ENCODE measurements around the gene C10orf67. TPM values are rescaled to one million over a fixed set of nuclear protein-coding genes. Genes with fewer than 3 reads are reported as not detected.

The C10orf67 gene
- total RNA-seq, 1 experiment from 2014 or later = not detected

DNA sequence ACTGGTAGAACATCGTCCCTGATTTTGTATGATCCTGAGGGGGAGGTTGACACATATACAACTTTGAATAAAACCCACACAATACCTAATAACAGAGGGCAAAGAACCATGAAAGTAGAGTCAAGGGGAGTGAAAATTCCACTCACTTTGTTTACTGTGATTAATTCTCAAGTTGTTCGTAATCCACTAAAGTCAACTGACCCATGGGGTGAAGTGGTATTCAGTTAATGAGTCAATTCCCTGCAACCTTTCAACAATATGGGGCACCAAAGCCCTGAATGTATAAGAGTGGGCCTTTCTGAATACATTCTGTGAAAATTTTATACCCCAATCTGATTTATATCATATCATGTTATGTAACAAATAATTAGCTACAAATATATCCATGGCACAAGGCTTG is 39.0 kb upstream of the C10orf67 start:
- no peak for TF ChIP-seq SIN3A (IDR thresholded peaks at IDR 0.05; ENCODE audit: borderline replicate concordance, insufficient read depth, low read depth, low read length)
- no peak for TF ChIP-seq TCF7L2 (IDR thresholded peaks at IDR 0.05; ENCODE audit: low read depth, low read length)
- intact Hi-C loops (cut with micrococcal nuclease; ENCODE audit: unreplicated experiment) (no loop called here), in situ Hi-C loops (cut with HindIII; ENCODE audit: low pct_unique_long_range_greater_than_20kb, low sequenced_read_pairs) (no loop called here)
- no TSS peak for BruUV-seq (replicated peaks)
- Histone ChIP-seq H3K27me3 (ENCODE audit: control insufficient read depth, insufficient read depth, low read length) (no peaks in the 10 kb centered on the region), H3K36me3 (ENCODE audit: control insufficient read depth, insufficient read depth, low read length) (no peaks in the 10 kb centered on the region), H3K27ac (ENCODE audit: low read length) (no peak overlapping the region), H3K4me1 (ENCODE audit: control insufficient read depth, insufficient read depth, low read length) (no peaks in the 10 kb centered on the region), H3K9me3 (ENCODE audit: control insufficient read depth, insufficient read depth, low read depth, low read length) (no peaks in the 10 kb centered on the region), H3K4me3 (ENCODE audit: low read depth in 2 of 2, low read length in 2 of 2) (no peak overlapping the region)
- ATAC-seq = no peak
- ChIA-PET CTCF (no interaction called here), POLR2A (no interaction called here)
- no peak for DNase-seq (ENCODE audit: low read depth, low spot score)

GRCh38 chr10:23381298-23382040 is 36.9 kb upstream of the C10orf67 start:
- Histone ChIP-seq H3K27ac (ENCODE audit: low read length) (no peak overlapping the region), H3K36me3 (ENCODE audit: control insufficient read depth, insufficient read depth, low read length) (no peaks in the 10 kb centered on the region), H3K4me1 (ENCODE audit: control insufficient read depth, insufficient read depth, low read length) (no peaks in the 10 kb centered on the region), H3K4me3 (ENCODE audit: low read depth in 2 of 2, low read length in 2 of 2) (no peak overlapping the region), H3K27me3 (ENCODE audit: control insufficient read depth, insufficient read depth, low read length) (no peaks in the 10 kb centered on the region), H3K9me3 (ENCODE audit: control insufficient read depth, insufficient read depth, low read depth, low read length) (no peaks in the 10 kb centered on the region)
- intact Hi-C loops (cut with micrococcal nuclease; ENCODE audit: unreplicated experiment) = no loop called here
- in situ Hi-C loops (cut with HindIII; ENCODE audit: low pct_unique_long_range_greater_than_20kb, low sequenced_read_pairs) = no loop called here
- TF ChIP-seq SIN3A (IDR thresholded peaks at IDR 0.05; ENCODE audit: borderline replicate concordance, insufficient read depth, low read depth, low read length) = no peak
- no peak for TF ChIP-seq POLR2AphosphoS5 (IDR thresholded peaks at IDR 0.05; ENCODE audit: low read depth, low read length)
- TF ChIP-seq TCF7L2 (IDR thresholded peaks at IDR 0.05; ENCODE audit: low read depth, low read length) = no peak
- TF ChIP-seq, protein P1, sequence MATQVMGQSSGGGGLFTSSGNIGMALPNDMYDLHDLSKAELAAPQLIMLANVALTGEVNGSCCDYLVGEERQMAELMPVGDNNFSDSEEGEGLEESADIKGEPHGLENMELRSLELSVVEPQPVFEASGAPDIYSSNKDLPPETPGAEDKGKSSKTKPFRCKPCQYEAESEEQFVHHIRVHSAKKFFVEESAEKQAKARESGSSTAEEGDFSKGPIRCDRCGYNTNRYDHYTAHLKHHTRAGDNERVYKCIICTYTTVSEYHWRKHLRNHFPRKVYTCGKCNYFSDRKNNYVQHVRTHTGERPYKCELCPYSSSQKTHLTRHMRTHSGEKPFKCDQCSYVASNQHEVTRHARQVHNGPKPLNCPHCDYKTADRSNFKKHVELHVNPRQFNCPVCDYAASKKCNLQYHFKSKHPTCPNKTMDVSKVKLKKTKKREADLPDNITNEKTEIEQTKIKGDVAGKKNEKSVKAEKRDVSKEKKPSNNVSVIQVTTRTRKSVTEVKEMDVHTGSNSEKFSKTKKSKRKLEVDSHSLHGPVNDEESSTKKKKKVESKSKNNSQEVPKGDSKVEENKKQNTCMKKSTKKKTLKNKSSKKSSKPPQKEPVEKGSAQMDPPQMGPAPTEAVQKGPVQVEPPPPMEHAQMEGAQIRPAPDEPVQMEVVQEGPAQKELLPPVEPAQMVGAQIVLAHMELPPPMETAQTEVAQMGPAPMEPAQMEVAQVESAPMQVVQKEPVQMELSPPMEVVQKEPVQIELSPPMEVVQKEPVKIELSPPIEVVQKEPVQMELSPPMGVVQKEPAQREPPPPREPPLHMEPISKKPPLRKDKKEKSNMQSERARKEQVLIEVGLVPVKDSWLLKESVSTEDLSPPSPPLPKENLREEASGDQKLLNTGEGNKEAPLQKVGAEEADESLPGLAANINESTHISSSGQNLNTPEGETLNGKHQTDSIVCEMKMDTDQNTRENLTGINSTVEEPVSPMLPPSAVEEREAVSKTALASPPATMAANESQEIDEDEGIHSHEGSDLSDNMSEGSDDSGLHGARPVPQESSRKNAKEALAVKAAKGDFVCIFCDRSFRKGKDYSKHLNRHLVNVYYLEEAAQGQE (IDR thresholded peaks at IDR 0.05; ENCODE audit: insufficient read depth in 1 of 2, low read depth in 2 of 2, low read length in 1 of 2) = no peak
- TF ChIP-seq, protein P2, sequence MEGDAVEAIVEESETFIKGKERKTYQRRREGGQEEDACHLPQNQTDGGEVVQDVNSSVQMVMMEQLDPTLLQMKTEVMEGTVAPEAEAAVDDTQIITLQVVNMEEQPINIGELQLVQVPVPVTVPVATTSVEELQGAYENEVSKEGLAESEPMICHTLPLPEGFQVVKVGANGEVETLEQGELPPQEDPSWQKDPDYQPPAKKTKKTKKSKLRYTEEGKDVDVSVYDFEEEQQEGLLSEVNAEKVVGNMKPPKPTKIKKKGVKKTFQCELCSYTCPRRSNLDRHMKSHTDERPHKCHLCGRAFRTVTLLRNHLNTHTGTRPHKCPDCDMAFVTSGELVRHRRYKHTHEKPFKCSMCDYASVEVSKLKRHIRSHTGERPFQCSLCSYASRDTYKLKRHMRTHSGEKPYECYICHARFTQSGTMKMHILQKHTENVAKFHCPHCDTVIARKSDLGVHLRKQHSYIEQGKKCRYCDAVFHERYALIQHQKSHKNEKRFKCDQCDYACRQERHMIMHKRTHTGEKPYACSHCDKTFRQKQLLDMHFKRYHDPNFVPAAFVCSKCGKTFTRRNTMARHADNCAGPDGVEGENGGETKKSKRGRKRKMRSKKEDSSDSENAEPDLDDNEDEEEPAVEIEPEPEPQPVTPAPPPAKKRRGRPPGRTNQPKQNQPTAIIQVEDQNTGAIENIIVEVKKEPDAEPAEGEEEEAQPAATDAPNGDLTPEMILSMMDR (IDR thresholded peaks at IDR 0.05) = no peak
- DNase-seq (ENCODE audit: low read depth, low spot score) = no peak
- BruUV-seq (replicated peaks) = no TSS peak
- ChIA-PET CTCF (no interaction called here), POLR2A (no interaction called here)
- no peak for ATAC-seq

DNA sequence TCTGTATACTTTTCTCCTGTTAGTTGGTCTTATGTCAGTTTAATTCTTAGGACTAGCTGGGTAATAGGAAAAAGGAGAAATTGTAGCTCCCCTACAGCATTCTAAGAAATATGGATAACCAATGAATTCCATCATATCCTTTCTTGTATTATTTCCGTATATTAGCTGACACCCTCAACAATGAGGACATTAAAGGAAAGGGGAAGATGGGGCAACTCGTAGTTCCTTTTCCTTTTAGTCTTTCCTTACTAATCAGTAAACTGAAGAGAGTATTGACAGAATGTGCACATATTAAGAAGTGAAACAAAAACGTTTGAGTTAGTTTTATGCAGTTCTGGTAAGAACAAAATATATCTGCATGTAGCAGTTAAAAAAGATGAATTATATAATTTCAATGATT is 35.1 kb upstream of the C10orf67 start:
- intact Hi-C loops (cut with micrococcal nuclease; ENCODE audit: unreplicated experiment) (no loop called here), in situ Hi-C loops (cut with HindIII; ENCODE audit: low pct_unique_long_range_greater_than_20kb, low sequenced_read_pairs) (no loop called here)
- no peak for DNase-seq (ENCODE audit: low read depth, low spot score)
- no TSS peak for BruUV-seq (replicated peaks)
- Histone ChIP-seq H3K27ac (ENCODE audit: low read length) (no peak overlapping the region), H3K4me1 (ENCODE audit: control insufficient read depth, insufficient read depth, low read length) (no peaks in the 10 kb centered on the region), H3K27me3 (ENCODE audit: control insufficient read depth, insufficient read depth, low read length) (no peaks in the 10 kb centered on the region), H3K4me3 (ENCODE audit: low read depth in 2 of 2, low read length in 2 of 2) (no peak overlapping the region), H3K9me3 (ENCODE audit: control insufficient read depth, insufficient read depth, low read depth, low read length) (no peaks in the 10 kb centered on the region), H3K36me3 (ENCODE audit: control insufficient read depth, insufficient read depth, low read length) (no peaks in the 10 kb centered on the region)
- ChIA-PET POLR2A (no interaction called here), CTCF (no interaction called here)
- ATAC-seq = no peak
- TF ChIP-seq POLR2AphosphoS5 (IDR thresholded peaks at IDR 0.05; ENCODE audit: low read depth, low read length) = no peak
- TF ChIP-seq TCF7L2 (IDR thresholded peaks at IDR 0.05; ENCODE audit: low read depth, low read length) = no peak
- TF ChIP-seq, protein P1 (IDR thresholded peaks at IDR 0.05; ENCODE audit: insufficient read depth in 1 of 2, low read depth in 2 of 2, low read length in 1 of 2) = no peak
- TF ChIP-seq SIN3A (IDR thresholded peaks at IDR 0.05; ENCODE audit: borderline replicate concordance, insufficient read depth, low read depth, low read length) = no peak
- TF ChIP-seq, protein P2 (IDR thresholded peaks at IDR 0.05) = no peak

All from Panc1 (cell line).